Activated T-helper 1 cell treated with Interleukin-2 at 50 U/mL for 16 hours (primary cell): ENCODE measurements around the gene PRELID1.
"Not testable (repeated sequence)": the region's sequence is repeated elsewhere in the genome, so short reads cannot be mapped to it uniquely, and the experiment has no call there.

Experiments used
- DNase-seq: peaks from one replicate; pipeline ENCODE4 v3.0.0-alpha.2; 2020; ENCODE audit warnings: low read depth

PRELID1 gene

GRCh38 chr5:177336603-177337494, 33.2 kb downstream of the PRELID1 start:
- no peak for DNase-seq

- DNase-seq: no peak
Observed at GRCh38 chr5:177338251-177339106, 34.9 kb downstream of the PRELID1 start.

- no peak for DNase-seq
Observed at GRCh38 chr5:177339107-177339638, 35.6 kb downstream of the PRELID1 start.

GRCh38 chr5:177343000-177343399, 39.4 kb downstream of the PRELID1 start:
- DNase-seq: not testable (repeated sequence)

DNA sequence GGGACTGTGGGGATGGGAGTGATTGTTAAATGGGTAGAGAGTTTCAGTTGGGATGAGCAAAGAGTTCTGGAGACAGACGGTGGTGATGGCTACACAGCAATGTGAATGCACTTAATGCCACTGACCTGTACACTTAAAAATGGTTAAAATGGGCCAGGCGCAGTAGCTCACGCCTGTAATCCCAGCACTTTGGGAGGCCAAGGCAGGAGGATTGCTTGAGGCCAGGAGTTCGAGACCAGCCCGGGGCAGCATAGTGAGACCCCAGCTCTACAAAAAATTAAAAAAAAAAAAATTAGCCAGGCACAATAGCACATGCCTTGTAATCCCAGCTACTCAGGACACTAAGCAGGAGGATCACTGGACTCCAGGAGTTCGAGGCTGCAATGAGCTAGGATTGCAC, 40.2 kb downstream of the PRELID1 start:
- DNase-seq: no peak

DNA sequence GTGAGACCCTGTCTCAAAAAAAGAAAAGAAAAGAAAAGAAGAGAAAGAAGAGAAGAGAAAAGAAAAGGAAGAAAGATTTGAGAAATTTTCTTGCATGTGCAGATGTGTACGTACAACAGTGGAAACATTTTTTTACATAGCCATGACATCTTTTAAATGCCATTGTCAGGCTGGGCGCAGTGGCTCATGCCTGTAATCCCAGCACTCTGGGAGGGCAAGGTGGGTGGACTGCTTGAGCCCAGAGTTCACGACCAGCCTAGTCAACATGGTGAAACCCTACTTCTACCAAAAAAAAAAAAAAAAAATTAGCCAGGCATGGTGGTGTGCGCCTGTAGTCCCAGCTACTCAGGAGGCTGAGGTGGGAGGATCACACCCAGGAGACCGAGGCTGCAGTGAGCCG, 41.3 kb downstream of the PRELID1 start:
- DNase-seq: no peak

GRCh38 chr5:177346820-177347219, 43.2 kb downstream of the PRELID1 start:
- no peak for DNase-seq

DNA sequence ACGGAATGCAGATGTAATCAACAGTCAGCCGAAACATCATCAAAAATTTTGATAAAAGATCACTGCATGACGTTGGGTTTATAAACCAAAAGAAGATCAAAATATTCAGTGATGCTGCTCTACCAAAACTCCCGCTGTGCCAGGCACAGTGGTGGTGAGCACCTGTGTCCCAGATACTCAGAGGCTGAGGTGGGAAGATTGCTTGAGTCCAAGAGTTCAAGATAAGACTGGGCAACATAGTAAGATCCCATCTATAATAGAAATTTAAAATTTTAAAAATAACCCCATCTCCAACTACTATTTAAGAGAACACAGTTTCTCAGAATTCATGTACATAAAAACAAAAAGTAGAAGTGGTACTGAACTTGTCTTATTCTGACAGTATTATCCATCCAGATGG, 44.1 kb downstream of the PRELID1 start:
- DNase-seq: no peak

- DNase-seq: no peak
Observed at GRCh38 chr5:177349362-177349647, 45.7 kb downstream of the PRELID1 start.

DNA sequence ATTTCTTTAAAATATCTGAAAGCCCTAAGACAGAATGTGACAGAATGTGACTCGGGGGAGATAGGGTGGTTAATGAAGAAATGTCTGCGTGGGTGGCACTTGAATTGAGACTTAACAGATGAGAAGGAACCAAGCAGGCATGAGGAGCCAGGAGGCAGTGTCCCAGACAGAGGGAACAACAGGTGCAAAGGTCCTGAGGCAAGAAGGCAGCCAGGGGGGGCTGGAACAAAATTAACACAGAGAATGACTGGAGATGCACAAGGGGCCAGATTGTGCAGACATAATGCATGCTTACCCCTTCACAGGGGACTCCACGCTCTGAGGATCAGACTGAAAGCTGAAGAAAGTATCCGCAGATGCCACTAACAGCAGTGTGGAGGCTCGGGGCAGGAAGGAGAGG, 46.2 kb downstream of the PRELID1 start:
- DNase-seq: no peak

- no peak for DNase-seq
Observed at GRCh38 chr5:177350776-177351391, 47.3 kb downstream of the PRELID1 start.

DNA sequence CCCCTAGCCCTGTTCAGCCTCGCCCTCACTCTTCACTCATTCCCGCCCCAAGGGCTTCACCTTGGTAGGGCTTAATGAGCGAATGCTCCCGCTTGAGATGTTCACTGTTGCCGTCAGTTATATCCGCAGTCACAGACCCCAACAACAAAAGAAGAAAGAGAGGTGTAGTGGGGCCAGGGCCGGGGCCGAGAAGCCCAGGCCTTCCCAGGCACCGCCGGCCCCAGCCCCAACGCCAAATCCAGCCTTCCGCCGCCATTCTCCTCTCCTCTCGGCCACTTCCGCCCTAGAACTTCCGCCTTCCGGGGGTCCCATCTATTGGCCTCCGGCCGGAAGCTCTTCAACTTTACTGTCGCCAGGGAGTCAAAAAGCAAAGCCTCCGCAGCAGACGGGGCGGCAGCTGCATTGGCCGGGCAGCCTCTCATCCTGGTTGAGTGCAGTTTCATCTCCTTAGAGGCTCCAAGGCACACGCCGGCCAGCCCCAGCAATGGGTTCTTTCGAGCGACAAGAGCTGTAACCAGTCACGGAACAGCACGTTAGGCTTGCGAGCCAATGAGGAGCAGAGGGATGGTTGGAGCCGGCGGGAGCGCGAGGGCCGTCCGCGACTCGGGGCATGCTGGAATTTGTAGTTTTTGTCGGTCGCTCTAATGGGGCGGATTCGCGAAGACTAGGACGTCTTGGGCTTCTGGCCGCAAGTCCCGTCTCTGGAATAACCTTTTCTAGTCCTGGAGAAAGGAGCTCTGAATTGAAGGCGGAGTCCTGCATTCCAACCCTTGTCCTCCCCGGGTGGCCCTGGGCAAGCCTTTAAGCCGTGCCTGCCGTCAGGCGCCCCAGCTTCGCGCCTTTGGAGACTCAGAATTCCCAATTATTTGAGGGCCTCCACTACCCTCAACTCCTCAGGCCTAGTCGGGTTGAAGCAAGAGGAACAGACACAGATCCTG, 48.1 kb downstream of the PRELID1 start, which contains the start of gene LMAN2:
TSS of gene LMAN2 (minus strand) at position 277 of the 938 bp plus-strand sequence. CDS start at position 256, 21 bp downstream.
- DNase-seq: peak; percentile 81

GRCh38 chr5:177353093-177353492, 49.5 kb downstream of the PRELID1 start:
- DNase-seq: no peak

GRCh38 chr5:177354256-177354655, 50.7 kb downstream of the PRELID1 start:
- DNase-seq: no peak

GRCh38 chr5:177354711-177355110, 51.1 kb downstream of the PRELID1 start:
- no peak for DNase-seq

GRCh38 chr5:177355162-177355867, 51.7 kb downstream of the PRELID1 start:
- DNase-seq: no peak

DNA sequence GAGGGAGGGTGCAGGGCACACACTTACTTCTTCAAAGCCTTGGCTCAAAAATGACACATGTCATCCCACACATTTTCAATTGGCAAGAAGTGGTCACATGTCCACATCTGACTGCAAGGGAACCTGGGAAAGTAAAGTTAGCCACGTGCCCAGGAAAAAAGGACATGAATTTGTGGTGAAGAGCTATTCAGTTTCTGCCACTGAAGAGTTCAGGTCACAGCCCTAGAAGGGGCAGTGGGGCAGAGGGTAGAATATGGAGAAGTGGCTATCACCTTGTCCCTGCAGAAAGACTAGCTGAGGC, 52.2 kb downstream of the PRELID1 start:
- no peak for DNase-seq
